Hematopoietic multipotent progenitor cell treated with erythropoietin and hydrocortisone succinate and interleukin-3 and kit ligand, for 15 days (in vitro differentiated cells): ENCODE results near the gene BICDL2.

Experiments
- DNase-seq: peaks from one replicate; pipeline ENCODE4 v3.0.0-alpha.2; 2015; ENCODE audit warnings: low spot score

The BICDL2 gene

DNA sequence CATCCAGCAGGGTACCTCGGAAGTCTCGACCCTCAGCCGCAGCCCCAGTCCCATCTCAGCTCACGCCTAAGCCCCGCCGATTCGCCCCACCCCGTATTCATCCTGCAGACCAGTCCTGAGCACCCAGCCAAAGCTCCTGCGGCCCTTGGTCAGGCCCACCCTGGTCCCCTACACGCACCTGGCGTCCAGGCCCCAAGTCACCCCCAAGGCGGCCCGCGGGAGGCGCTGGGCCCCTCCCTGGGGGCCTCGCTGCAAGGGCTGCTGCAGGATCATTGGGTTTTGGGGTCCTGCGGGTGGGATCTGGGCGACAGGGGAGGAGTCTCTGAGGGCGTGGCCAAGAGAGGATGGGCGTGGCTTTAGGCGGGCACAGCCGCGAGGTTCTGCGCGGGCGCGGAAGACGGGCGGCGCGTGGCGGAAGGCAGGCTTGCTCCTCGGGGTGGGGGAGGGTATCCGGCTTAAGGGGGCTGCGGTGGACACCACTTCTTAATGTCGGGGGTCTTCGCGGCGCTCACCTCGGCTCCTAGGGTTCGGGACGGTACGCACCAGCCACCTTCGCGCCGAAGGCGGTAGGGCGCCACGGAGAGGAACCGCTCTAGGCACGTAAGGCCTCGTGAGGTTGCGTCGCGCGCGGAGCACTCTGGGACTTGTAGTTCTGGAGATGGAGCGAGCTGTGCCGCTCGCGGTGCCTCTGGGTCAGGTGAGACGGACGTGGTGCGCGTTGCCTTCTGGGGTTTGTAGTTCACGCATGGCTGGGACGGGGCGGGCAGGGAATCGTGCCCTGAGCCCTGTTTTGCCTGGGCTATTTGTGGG, 12.9 kb downstream of the BICDL2 start, which contains the start of the genes HCFC1R1 and THOC6:
HCFC1R1 (minus strand) TSS at position 274 of the 810 bp plus-strand sequence; CDS start at position 273, 1 bp downstream.
THOC6 (plus strand) TSS at position 367 of the 810 bp plus-strand sequence; CDS start at position 659, 292 bp downstream.
- DNase-seq: peak; percentile 98

- DNase-seq: peak; percentile 34
Observed at GRCh38 chr16:3023415-3023668, 13.4 kb downstream of the BICDL2 start.

- DNase-seq: no peak
Observed at GRCh38 chr16:3022684-3023414, 13.9 kb downstream of the BICDL2 start.

DNA sequence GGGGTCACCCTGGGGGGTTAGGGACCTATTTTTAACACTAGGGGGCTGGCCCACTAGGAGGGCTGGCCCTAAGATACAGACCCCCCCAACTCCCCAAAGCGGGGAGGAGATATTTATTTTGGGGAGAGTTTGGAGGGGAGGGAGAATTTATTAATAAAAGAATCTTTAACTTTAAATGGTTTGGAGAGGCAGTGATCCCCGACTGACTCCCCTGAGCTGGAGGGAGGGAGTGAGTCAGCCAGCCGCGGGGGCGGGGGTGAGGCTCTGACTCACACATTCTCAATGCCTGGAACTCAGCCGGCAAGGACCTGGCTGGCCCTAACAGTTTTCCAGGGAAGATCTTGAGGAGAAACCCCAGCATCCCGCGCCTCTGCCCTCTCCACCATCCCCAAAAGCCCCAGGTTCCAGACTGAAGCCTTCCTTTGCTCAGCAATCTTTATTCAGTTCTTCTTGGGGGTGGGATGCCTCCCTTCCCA, 14.5 kb downstream of the BICDL2 start:
- DNase-seq: peak; percentile 84

DNA sequence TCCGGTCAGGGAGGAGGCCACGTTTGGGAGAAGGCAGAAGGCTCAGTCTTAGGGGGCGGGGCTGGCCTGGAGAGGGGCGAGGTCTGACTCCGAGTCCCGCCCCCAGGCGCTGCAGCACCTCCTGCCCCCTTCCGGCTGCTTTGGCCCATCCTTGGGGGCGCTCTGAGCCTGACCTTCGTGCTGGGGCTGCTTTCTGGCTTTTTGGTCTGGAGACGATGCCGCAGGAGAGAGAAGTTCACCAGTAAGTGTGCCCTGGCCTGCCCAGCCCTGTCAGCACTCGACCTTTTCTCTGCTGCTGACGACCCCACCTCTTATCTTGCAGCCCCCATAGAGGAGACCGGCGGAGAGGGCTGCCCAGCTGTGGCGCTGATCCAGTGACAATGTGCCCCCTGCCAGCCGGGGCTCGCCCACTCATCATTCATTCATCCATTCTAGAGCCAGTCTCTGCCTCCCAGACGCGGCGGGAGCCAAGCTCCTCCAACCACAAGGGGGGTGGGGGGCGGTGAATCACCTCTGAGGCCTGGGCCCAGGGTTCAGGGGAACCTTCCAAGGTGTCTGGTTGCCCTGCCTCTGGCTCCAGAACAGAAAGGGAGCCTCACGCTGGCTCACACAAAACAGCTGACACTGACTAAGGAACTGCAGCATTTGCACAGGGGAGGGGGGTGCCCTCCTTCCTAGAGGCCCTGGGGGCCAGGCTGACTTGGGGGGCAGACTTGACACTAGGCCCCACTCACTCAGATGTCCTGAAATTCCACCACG, 15.1 kb downstream of the BICDL2 start:
- DNase-seq: peak; percentile 72

- peak; percentile 49 for DNase-seq
Observed at GRCh38 chr16:3020604-3021448, 15.9 kb downstream of the BICDL2 start.

- DNase-seq: peak; percentile 83
Observed at GRCh38 chr16:3020247-3020603, 16.5 kb downstream of the BICDL2 start, which contains the start of gene TNFRSF12A. Gene TNFRSF12A, plus strand, starts transcription at chr16:3020368. Its CDS starts 30 bp downstream, at chr16:3020398.

GRCh38 chr16:3019594-3020246, 17.0 kb downstream of the BICDL2 start:
- no peak for DNase-seq

- peak; percentile 9 for DNase-seq
Observed at GRCh38 chr16:3017794-3018506, 18.8 kb downstream of the BICDL2 start, which contains the start of gene CLDN6. Gene CLDN6, minus strand, starts transcription at chr16:3018183. Its CDS starts 2,162 bp downstream, at chr16:3016021.

- DNase-seq: no peak
Observed at GRCh38 chr16:3017344-3017743, 19.4 kb downstream of the BICDL2 start.

GRCh38 chr16:3015865-3016521, 20.8 kb downstream of the BICDL2 start:
- DNase-seq: peak; percentile 33

GRCh38 chr16:3014971-3015370, 21.8 kb downstream of the BICDL2 start:
- no peak for DNase-seq

GRCh38 chr16:3013998-3014690, 22.6 kb downstream of the BICDL2 start:
- no peak for DNase-seq

- DNase-seq: no peak
Observed at GRCh38 chr16:3013491-3013951, 23.2 kb downstream of the BICDL2 start.

GRCh38 chr16:3012828-3013420, 23.8 kb downstream of the BICDL2 start, which contains the start of gene CLDN9:
Gene CLDN9, plus strand, starts transcription at chr16:3012923. Its CDS starts 440 bp downstream, at chr16:3013363.
- no peak for DNase-seq

DNA sequence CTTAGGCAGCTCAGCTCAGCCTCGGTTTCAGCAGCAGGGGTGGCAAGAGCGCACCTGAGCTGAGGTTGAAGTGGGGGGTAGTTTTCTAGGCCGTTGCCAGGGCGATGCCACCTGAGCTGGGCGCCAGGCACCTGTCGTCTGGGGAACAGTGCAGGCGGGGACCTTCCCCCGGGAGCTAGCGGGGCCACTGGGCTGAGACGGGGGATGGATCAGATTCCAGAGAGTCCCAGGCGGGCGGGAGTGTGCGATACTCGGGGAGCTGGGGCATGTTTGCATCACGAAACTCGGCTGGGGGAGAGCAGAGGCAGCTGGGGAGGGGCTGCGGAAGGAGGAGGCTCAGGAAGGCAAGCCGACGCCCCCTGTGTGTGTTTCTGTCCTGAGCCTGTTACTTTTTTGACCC, 24.5 kb downstream of the BICDL2 start:
- no peak for DNase-seq

DNA sequence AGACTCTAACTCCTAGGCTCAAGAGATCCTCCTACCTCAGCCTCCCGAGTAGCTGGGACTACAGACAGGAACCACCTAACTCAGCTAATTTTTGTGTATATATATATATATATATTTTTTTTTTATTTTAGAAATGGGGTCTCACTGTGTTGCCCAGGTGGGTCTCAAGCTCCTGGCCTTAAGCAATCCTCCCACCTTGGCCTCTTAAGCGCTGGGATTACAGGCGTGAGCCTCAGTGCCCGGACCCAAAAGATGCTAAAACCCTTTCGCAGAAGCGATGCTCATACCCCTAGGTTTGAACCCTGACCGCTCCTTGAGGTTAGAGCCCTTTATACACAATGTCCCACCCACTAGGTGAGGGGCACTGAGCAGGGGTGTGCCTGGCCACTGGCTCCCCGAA, 26.2 kb downstream of the BICDL2 start:
- DNase-seq: no peak
